Cerebellar nuclear complex (tissue), 1 donor: ENCODE measurements around the gene HINT3.
"Not testable (repeated sequence)": the region's sequence is repeated elsewhere in the genome, so short reads cannot be mapped to it uniquely, and the experiment has no call there.

Experiments used
- DNase-seq, 2 experiments: peaks; one replicate each; lab custom pipeline; 2025; lab: John Stamatoyannopoulos, UW

HINT3 gene

DNA sequence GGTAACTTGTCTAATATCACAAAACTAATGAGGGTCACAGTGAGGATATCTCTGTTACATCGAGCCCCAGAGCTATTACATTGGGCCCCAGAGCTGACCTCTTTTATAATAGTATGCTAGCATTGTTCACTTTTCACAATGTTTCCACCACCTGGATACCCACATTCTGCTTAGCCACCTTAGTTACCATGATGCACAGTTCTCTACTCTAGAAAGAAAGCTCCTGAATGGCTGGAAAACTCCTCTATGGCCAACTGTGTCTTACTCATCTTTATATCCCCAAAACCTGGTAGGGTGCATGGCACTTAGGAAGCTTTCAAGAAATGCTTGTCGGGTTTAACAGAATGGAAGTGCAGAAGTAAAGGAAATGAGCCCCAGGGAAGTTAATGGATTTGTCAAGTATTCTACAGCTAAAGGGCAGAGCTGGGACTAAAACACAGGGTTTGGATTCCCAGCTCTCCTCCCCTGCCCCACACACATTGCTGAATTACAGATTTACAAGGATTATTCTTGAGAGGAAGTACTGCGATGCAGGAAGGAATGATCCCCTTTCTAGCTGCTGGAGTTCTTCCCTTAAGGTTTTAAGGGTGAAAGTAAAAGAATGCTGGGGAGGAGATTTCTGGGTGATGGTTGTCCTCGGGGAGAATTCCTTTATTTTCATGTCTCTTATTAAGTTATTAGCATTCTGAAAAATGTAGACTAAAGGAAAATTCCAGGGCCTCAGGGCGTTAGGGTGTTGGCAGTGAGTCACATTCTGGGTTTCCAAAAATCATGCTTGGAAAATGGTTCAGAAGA is 16.1 kb upstream of the HINT3 start:
- no peak for DNase-seq

DNA sequence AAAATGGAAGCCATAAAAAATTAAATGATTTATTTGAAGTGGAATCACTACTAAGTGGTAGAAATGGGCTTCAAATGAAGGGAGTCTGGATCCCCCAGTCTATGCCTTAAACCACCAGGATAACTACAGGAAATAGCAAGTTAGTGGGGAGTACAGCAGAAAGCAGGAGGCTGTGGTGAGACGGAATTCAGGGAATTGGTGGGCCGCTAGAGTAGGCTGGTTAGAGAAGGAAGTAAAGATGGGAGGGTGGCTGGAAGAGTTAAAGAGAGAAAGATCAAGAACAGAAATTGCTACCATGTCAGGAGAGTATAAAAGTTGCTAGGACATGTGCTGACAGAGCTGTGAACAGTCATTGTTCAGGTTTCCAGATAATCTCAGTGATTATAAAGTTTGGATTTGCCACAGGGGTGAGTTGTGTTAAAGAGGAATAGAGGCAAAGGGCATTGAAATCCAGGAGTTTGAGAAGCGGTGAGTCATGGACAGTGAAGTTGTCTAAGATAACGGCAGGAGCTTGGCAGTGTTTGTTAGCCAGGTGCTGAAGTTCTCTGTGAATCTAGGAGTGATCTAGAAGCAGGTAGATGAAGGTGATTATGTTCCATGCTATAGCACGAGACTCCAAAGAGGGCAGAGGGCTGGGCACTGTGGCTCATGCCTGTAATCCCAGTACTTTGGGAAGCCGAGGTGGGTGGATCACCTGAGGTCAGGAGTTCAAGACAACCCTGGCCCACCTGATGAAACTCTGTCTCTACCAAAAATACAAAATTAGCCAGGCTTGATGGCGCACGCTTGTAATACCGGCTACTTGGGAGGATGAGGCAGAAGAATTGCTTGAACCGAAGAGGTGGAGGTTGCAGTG is 13.7 kb upstream of the HINT3 start:
- DNase-seq, result no peak

DNA sequence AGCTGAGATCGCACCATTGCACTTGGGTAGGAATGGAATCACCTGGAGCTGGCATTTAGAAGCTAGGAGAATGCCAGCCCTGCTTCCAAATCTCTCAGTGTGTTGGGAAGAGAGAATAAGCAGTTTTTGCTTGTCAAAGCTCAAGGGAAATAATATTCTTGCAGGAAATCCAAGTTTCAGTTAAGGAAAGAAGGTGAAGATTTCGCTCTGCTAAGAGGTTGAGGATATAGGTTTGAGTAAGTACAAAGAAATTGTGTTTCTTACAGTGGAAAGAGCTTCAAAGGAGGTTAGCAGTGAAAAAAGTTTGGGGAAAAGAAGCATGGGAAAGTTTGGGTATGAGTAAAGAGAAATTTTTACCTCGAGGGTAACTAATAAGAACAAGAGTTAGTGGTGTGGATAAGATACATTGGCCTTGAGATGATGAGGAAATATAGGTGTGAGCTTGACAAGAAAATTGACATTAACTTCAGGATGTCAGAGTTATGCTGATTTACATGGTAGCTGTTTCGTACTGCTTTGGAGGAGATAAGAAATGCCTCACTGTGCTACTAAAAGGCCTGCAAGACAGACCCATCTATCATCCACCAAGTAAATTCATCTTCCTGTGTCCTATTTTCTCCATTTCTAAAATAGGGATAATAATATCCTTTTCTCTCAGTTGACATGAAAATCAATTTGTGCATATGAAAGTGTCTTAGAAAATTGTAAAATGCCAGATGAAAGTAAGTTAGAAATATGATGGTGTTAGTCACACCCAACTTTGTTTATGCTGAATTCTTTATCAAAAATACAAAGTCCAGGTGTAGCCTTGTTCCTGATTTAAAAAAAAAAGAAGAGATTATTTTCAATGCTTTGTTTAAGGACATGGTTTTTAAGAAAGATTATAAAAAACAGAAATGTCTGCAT is 12.8 kb upstream of the HINT3 start:
- no peak for DNase-seq

DNA sequence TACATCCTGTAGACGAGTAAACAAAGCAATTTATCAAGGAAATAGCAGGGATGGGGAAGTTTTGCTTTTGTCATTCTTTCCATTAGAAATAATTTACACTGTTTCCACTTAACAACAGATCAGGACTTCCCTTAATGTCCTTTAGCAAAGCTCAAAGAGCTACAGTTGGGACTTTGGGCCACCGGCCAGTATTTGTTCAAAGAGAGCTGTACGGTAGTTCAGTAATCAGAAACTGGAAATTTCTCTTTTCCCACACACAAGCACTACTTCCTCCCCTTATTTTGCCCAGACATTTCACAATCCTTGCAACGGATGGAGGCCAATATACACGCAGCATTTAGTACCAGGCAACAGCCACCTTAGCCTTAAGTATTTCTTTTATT is 12.1 kb upstream of the HINT3 start:
- DNase-seq, result no peak

DNA sequence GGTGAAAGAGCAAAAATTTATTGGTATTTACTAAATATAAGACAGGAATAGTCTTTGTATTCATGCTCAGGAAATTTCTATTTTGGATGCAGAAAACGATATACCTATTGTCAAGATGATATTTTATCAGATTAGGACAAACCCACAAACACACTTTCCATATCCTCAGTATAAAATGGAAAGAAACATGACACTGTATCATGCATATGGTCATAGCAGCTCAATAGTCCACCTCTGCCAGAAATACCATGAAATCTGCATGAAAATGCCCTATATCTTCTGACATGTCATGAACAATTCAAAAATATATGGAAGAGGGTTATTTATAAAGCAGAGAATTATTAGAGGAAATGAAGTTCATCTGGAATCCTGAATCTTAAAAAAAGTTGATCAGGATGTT is 11.7 kb upstream of the HINT3 start:
- DNase-seq, result no peak

GRCh38 chr6:125945378-125946141 is 11.0 kb upstream of the HINT3 start:
- no peak for DNase-seq

GRCh38 chr6:125947615-125948014 is 9.0 kb upstream of the HINT3 start:
- DNase-seq, result no peak

GRCh38 chr6:125948455-125948854 is 8.1 kb upstream of the HINT3 start:
- DNase-seq, result no peak

DNA sequence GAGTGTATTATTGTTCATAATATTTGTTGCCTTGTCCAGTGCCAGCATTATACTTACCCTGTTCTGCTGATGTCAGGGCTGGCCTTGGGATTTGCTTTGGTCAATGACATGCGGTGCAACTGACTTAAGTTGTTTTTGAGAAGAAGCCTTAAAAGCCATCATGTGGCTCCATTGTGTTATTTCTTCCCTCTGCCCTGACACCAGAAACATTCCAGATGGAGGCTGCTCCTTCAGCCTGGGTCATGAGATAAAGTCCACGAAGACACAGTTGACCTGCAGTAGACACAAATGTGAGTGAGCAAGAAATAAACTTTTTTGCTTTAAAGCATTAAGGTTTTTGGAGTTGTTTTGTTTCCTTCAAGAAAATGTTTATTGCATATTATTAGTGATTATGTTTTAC is 7.5 kb upstream of the HINT3 start:
- DNase-seq, result no peak

GRCh38 chr6:125950293-125950692 is 6.3 kb upstream of the HINT3 start:
- DNase-seq, result no peak

DNA sequence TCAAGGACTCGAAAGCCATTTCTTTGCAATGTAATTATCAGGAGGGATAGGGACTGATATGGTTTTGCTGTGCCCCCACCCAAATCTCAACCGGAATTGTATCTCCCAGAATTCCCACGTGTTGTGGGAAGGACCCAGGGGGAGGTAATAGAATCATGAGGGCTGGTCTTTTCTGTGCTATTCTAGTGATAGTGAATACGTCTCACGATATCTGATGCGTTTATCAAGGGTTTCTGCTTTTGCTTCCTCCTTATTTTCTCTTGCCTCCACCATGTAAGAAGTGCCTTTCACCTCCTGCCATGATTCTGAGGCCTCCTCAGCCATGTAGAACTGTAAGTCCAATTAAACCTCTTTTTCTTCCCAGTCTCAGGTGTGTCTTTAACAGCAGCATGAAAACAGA is 5.9 kb upstream of the HINT3 start:
- DNase-seq, result not testable (repeated sequence)

DNA sequence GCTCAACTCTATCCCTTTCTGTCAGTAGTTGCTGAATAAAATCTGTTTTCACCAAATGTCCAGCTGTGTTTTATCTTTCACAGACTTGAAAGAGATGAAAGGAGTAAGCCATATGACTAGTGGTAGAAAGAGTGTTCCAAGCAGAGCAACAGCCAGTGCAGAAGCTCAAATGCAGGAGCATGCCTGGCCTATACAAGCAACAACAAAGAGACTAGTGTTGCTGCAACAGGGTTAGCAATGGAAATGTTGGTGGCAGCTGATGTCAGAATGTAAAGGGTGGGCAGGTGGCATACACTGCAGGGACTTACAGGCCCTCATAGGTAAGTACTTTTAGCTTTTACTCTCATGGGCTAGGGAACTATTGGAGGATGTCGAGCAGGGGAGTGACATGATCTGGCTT is 5.2 kb upstream of the HINT3 start:
- no peak for DNase-seq

DNA sequence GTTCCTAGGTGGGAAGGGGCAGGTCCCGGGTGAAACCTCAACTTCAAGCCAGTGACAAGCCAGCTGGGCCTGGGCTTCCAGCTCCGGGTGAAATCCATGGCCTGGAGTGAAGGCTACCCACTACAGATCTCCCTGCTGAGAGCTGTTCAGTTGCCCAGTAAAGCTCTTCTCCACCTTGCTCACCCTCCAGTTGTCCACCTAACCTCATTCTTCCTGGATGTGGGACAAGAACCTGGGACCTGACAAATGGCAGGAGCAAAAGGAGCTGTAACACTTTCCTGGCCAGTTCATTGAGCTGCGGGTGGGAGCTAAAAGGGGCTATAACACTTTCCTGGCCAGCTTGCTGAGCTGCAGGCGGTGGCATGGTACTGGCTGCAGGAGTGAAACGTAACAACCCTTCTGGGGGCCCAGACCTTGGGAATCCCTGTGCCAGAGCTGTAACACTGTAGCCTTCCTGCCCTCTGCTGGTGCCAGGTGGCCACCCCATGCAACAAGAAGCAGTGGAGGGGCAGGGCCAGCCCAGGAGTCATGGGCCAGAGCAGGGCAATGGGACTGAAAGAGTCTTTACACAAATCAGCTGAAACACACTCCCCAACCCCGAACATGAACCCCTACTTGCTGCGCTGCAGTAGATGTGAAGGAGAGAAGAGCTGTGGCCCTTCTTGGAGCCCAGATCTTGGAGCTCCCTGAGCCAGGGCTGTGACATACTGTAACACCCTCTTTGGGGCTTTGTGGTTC is 3.6 kb upstream of the HINT3 start:
- DNase-seq, result no peak

DNA sequence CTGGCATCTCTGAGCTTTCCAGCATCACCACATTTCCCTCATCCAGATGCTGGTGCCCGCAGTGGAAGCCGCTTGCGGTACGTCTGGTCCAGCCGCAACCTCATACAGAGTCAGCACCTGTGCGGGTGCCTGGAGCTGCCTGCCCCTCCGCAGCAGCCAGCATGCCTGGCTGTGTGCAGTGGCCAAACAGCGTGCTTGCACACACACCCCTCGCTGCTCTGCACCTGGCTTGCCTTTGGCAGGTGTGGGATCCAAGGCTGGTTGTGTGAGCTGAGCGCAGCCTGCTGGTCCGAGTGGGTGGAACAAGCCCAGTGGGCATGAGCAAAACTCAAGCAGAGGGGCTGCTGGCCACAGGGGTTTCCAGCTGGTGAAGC is 3.1 kb upstream of the HINT3 start:
- DNase-seq, result no peak

DNA sequence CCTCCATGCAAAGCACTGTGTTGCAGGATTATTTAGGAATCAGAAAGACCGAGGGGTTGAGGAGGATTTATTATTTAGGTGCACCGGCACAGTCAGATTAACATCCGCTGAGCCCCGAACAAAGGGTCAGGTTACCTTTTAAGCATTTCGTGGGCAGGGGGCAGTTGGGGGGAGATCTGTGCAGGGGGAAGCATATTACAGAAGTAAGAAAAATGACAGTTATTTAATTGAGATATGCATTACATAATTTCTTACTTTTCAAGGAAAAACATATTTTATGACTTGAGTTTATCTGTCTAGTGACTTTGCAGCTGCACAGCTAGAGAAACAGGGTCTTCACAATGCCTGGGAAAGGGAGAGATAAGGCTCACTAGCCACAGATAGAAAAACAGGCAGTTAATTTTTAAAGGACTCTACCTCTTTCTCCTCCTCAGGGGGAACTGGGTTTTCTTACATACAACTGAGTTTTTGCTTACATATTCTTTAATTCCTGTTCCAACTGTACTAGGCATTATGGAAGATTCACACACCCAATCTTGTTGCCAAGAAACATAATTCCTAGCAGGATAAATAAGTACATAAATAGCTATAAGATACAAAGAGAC is 1.7 kb upstream of the HINT3 start:
- DNase-seq, result no peak

- DNase-seq, result no peak
Measured at GRCh38 chr6:125955973-125956372, 597 bp upstream of the HINT3 start.

- no peak for DNase-seq
Measured at GRCh38 chr6:125957391-125957693, 772 bp downstream of the HINT3 start.

DNA sequence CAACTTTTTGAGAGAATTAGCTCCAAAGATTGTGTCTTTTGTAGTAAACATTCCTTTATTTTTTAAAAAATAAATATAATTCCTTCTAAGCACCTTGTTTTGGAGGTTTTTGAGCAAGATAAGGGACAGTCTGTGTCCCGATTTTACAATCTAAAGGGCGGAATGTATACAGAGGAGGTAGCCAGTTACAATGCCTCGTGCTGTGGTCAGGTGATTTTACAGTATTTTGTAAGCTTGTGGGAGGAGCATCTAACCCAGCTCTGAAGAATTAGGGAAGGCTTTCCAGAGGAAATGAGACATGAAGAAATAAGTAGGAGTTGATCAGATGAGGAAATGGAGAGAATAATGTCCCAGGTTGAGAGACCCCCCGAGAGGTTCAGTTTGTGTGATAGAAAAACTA is 1.3 kb downstream of the HINT3 start:
- DNase-seq, result peak in 1 of 2 experiments; percentile 21

DNA sequence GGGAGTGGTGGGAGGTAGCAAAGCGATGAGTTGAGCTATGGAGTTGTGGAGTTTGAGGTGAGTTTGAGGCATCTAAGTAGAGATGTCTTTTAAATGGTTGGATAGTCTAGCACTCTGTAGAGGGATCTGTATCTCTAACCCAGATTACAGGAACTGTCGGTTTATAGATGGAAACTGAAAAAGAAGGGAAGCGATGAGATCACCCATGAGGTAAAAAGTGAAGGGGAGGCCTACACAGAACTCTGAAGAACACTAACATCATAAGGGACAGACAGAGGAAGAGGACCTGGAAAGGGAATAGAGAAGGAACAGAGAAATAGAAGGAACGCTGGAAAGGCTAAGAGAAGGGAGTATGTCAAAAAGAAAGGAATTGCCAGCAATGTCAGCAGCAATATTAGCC is 2.5 kb downstream of the HINT3 start:
- no peak for DNase-seq

DNA sequence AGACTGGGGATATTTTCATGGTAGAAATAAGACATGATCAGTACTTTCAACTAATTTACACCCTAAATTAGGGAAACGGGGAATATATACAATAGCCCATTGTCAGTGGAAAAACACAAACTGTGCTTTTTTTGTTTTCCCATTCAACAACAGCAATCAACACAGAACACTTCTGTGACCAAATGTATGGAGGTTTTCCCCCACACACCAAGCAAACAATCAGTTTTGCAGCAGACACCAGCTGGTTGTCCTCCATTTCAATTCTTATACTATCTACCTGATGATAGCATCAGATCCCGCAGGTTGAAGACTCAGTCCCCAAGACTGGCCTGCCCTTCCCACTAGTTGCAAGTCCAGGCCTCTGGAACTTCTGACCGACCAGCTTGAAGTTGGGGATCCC is 4.5 kb downstream of the HINT3 start:
- no peak for DNase-seq
